C4-2B (cell line): ENCODE results near the gene DISP3.

ENCODE experiments used
- ZFX ChIP-seq: fragments of 450-650 bp; IDR thresholded peaks from 2 replicates; pipeline ENCODE4 v1.6.1; 2017
- TF ChIP-seq, protein P1 (sequence below): fragments of 450-650 bp; conservative IDR thresholded peaks from 2 replicates; pipeline ENCODE4 v1.5.1; 2017; ENCODE audit warnings: mild to moderate bottlenecking

DNA sequence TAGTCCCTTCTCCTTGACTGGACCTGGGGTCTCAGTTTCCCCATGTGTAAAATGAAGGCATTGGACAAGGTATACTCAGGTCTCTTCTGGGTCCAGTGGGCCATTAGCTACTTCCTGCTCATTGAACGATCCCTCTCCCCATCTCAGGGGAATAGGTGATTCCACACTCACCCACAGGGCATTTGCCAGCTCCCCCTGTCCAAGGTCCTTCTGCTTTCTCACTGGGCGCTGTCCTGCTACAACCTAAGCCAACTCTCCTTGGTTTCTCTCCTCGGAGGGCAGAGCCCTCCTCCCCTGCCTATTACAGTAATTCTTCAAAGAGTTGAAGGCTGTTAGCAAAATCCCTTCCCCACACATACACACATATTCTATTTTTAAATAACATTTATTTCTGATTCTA, 16.6 kb downstream of the DISP3 start:
- TF ChIP-seq, protein P1, sequence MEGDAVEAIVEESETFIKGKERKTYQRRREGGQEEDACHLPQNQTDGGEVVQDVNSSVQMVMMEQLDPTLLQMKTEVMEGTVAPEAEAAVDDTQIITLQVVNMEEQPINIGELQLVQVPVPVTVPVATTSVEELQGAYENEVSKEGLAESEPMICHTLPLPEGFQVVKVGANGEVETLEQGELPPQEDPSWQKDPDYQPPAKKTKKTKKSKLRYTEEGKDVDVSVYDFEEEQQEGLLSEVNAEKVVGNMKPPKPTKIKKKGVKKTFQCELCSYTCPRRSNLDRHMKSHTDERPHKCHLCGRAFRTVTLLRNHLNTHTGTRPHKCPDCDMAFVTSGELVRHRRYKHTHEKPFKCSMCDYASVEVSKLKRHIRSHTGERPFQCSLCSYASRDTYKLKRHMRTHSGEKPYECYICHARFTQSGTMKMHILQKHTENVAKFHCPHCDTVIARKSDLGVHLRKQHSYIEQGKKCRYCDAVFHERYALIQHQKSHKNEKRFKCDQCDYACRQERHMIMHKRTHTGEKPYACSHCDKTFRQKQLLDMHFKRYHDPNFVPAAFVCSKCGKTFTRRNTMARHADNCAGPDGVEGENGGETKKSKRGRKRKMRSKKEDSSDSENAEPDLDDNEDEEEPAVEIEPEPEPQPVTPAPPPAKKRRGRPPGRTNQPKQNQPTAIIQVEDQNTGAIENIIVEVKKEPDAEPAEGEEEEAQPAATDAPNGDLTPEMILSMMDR, result no peak
- no peak for TF ChIP-seq ZFX
